K562 (cell line): ENCODE measurements around the gene TRIM65. TPM values are rescaled to one million over a fixed set of nuclear protein-coding genes. Genes with fewer than 3 reads are reported as not detected.

Experiments used
- CBX3 ChIP-seq, 2 experiments: IDR thresholded peaks; 1 replicate in 1 of 2; 2 replicates in 1 of 2; pipeline ENCODE4 v1.6.1; 2012; ENCODE audit warnings: inconsistent platforms in 2 of 2, low read length in 2 of 2, borderline replicate concordance in 1 of 2, control low read depth in 1 of 2
- EZH2 ChIP-seq: IDR thresholded peaks from 2 replicates; pipeline ENCODE4 v1.6.1; 2012; ENCODE audit warnings: low read depth, mild to moderate bottlenecking, inconsistent platforms, low read length, borderline replicate concordance
- HES1 ChIP-seq: fragments of 450-650 bp; IDR thresholded peaks from 2 replicates; pipeline ENCODE4 v1.6.1; 2016; ENCODE audit warnings: low read depth, mild to moderate bottlenecking, moderate library complexity
- IFI16 ChIP-seq: fragments of 250-450 bp; sonication (Bioruptor Pico); IDR thresholded peaks from 2 replicates; pipeline ENCODE4 v2.1.2; 2022; ENCODE audit warnings: mild to moderate bottlenecking, inconsistent platforms
- KHSRP ChIP-seq: fragments of 450-650 bp; IDR thresholded peaks from 2 replicates; pipeline ENCODE4 v1.6.1; 2017
- KLF6 ChIP-seq: fragments of 250-450 bp; sonication (Bioruptor Pico); IDR thresholded peaks from 2 replicates; pipeline ENCODE4 v1.4.0; 2020; ENCODE audit warnings: mild to moderate bottlenecking, moderate library complexity, borderline replicate concordance
- MEF2A ChIP-seq: IDR thresholded peaks from 2 replicates; pipeline ENCODE4 v1.6.1; 2011; ENCODE audit warnings: low read depth, mild to moderate bottlenecking, low read length, moderate library complexity; ENCODE audit not compliant: control insufficient read depth
- NEUROD1 ChIP-seq: fragments of 150-350 bp; IDR thresholded peaks from 2 replicates; pipeline ENCODE4 v1.6.1; 2014; ENCODE audit warnings: borderline replicate concordance, low read length, low read depth; ENCODE audit not compliant: partially characterized antibody
- POLR2AphosphoS2 ChIP-seq: IDR thresholded peaks from 2 replicates; pipeline ENCODE4 v1.6.1; 2012; ENCODE audit warnings: low read length, improper control_type of control experiment
- POLR2AphosphoS5 ChIP-seq: IDR thresholded peaks from 2 replicates; pipeline ENCODE4 v1.6.1; 2011; ENCODE audit warnings: mild to moderate bottlenecking, low read depth, low read length, moderate library complexity; ENCODE audit not compliant: control insufficient read depth, insufficient read depth
- TCF3 ChIP-seq: sonication (generic); formaldehyde crosslinking; IDR thresholded peaks from 2 replicates; pipeline ENCODE4 v1.4.0; 2020; ENCODE audit warnings: mild to moderate bottlenecking, missing genetic modification reagents
- ZNF175 ChIP-seq: fragments of 200-800 bp; sonication (Bioruptor generic); IDR thresholded peaks from 2 replicates; pipeline ENCODE4 v1.6.1; 2016; ENCODE audit warnings: low read depth, mild to moderate bottlenecking, missing genetic modification characterization, missing compliant biosample characterization
- ZNF224 ChIP-seq: sonication (generic); formaldehyde crosslinking; IDR thresholded peaks from 2 replicates; pipeline ENCODE4 v1.8.0; 2022; ENCODE audit warnings: mild to moderate bottlenecking, missing genetic modification reagents
- ZNF436 ChIP-seq: fragments of 250-450, 450-650 bp; sonication (Bioruptor Pico); formaldehyde crosslinking; IDR thresholded peaks from 2 replicates; pipeline ENCODE4 v1.7.0; 2020; ENCODE audit warnings: mild to moderate bottlenecking
- polyA plus RNA-seq, 8 experiments: library from polyadenylated mRNA; depleted of rRNA in 4 of 8; stranded (reverse) in 5 of 8; unstranded in 3 of 8; fragments of >200 nt; fragmentation: Nextera tagmentation in 2 of 8; fragmentation: Illumina TruSeq in 1 of 8; extraction: Ambion mirVana in 2 of 8; extraction: Trizol in 1 of 8; gene quantifications; 2 replicates each; pipeline versions ENCODE4 v1.2.1 to v1.2.3, GENCODE V29; 2011 to 2014; ENCODE audit warnings: inconsistent platforms in 1 of 8, missing spikeins in 1 of 8
- total RNA-seq, 7 experiments: library from RNA; depleted of rRNA in 6 of 7; stranded (reverse); fragments of >200 nt in 6 of 7; fragmentation: Illumina TruSeq in 2 of 7; extraction: Trizol in 2 of 7; gene quantifications; 2 replicates each; pipeline versions ENCODE4 v1.2.1 to v1.2.3, GENCODE V29; 2011 to 2021; ENCODE audit warnings: low replicate concordance in 1 of 7
- TF ChIP-seq, protein P1 (sequence below): sonication (generic); formaldehyde crosslinking; IDR thresholded peaks from 2 replicates; pipeline ENCODE4 v1.5.0; 2020; ENCODE audit warnings: missing genetic modification reagents
- TF ChIP-seq, protein P2 (sequence below), 3 experiments: fragments of 200-800 bp in 1 of 3; fragments of 250-450 bp in 1 of 3; fragments of 450-650 bp in 1 of 3; sonication (Bioruptor Pico) in 1 of 3; sonication (Bioruptor generic) in 1 of 3; formaldehyde crosslinking in 1 of 3; IDR thresholded peaks; 2 replicates each; pipeline versions ENCODE4 v1.6.1 to v1.8.0; 2016 to 2022; ENCODE audit warnings: mild to moderate bottlenecking in 2 of 3, missing genetic modification characterization in 2 of 3, missing compliant biosample characterization in 1 of 3, moderate library complexity in 1 of 3
- TF ChIP-seq, protein P3 (sequence below): fragments of 450-650 bp; formaldehyde crosslinking; IDR thresholded peaks from 2 replicates; pipeline ENCODE4 v1.4.0; 2020; ENCODE audit warnings: mild to moderate bottlenecking, moderate library complexity
- TF ChIP-seq, protein P4 (sequence below): fragments of 250-450 bp; sonication (Bioruptor Pico); IDR thresholded peaks from 2 replicates; pipeline ENCODE4 v1.5.0; 2021

Gene TRIM65
- total and polyA plus RNA-seq, 9 of the 15 experiments (the other 6 are each of a cell fraction or from before 2014, with no cell fraction given), result 2.8 to 45.7 (median 22.9) TPM

- peak; percentile 43; the same call in 1 of the 2 replicates for TF ChIP-seq POLR2AphosphoS5
- TF ChIP-seq MEF2A, result no peak
- no peak for TF ChIP-seq POLR2AphosphoS2
- TF ChIP-seq HES1, result no peak
- TF ChIP-seq ZNF436 (CRISPR knock-in tag), result no peak
- TF ChIP-seq ZNF224 (CRISPR knock-in tag), result no peak
- no peak for TF ChIP-seq KLF6 (CRISPR knock-in tag)
- no peak for TF ChIP-seq IFI16 (CRISPR knock-in tag)
- TF ChIP-seq, protein P1, sequence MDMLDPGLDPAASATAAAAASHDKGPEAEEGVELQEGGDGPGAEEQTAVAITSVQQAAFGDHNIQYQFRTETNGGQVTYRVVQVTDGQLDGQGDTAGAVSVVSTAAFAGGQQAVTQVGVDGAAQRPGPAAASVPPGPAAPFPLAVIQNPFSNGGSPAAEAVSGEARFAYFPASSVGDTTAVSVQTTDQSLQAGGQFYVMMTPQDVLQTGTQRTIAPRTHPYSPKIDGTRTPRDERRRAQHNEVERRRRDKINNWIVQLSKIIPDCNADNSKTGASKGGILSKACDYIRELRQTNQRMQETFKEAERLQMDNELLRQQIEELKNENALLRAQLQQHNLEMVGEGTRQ (CRISPR knock-in tag), result no peak
- no peak for TF ChIP-seq ZNF175 (CRISPR knock-in tag)
- no peak for TF ChIP-seq KHSRP
- TF ChIP-seq, protein P2, sequence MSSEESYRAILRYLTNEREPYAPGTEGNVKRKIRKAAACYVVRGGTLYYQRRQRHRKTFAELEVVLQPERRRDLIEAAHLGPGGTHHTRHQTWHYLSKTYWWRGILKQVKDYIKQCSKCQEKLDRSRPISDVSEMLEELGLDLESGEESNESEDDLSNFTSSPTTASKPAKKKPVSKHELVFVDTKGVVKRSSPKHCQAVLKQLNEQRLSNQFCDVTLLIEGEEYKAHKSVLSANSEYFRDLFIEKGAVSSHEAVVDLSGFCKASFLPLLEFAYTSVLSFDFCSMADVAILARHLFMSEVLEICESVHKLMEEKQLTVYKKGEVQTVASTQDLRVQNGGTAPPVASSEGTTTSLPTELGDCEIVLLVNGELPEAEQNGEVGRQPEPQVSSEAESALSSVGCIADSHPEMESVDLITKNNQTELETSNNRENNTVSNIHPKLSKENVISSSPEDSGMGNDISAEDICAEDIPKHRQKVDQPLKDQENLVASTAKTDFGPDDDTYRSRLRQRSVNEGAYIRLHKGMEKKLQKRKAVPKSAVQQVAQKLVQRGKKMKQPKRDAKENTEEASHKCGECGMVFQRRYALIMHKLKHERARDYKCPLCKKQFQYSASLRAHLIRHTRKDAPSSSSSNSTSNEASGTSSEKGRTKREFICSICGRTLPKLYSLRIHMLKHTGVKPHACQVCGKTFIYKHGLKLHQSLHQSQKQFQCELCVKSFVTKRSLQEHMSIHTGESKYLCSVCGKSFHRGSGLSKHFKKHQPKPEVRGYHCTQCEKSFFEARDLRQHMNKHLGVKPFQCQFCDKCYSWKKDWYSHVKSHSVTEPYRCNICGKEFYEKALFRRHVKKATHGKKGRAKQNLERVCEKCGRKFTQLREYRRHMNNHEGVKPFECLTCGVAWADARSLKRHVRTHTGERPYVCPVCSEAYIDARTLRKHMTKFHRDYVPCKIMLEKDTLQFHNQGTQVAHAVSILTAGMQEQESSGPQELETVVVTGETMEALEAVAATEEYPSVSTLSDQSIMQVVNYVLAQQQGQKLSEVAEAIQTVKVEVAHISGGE (CRISPR knock-in tag; IDR thresholded peaks at IDR 0.05), result peak in 1 of 3 experiments; percentile 35; a peak in 1 of 6 replicates
- TF ChIP-seq, protein P3, sequence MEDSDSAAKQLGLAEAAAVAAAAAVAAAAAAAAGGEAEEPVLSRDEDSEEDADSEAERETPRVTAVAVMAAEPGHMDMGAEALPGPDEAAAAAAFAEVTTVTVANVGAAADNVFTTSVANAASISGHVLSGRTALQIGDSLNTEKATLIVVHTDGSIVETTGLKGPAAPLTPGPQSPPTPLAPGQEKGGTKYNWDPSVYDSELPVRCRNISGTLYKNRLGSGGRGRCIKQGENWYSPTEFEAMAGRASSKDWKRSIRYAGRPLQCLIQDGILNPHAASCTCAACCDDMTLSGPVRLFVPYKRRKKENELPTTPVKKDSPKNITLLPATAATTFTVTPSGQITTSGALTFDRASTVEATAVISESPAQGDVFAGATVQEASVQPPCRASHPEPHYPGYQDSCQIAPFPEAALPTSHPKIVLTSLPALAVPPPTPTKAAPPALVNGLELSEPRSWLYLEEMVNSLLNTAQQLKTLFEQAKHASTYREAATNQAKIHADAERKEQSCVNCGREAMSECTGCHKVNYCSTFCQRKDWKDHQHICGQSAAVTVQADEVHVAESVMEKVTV (CRISPR knock-in tag), result peak; percentile 29; the same call in 1 of the 2 replicates
- no peak; the same call in 1 of the 2 replicates for TF ChIP-seq TCF3
- TF ChIP-seq, protein P4, sequence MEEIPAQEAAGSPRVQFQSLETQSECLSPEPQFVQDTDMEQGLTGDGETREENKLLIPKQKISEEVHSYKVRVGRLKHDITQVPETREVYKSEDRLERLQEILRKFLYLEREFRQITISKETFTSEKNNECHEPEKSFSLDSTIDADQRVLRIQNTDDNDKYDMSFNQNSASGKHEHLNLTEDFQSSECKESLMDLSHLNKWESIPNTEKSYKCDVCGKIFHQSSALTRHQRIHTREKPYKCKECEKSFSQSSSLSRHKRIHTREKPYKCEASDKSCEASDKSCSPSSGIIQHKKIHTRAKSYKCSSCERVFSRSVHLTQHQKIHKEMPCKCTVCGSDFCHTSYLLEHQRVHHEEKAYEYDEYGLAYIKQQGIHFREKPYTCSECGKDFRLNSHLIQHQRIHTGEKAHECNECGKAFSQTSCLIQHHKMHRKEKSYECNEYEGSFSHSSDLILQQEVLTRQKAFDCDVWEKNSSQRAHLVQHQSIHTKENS, result no peak
- no peak for TF ChIP-seq EZH2
- no peak for TF ChIP-seq CBX3 (IDR thresholded peaks at IDR 0.05; ENCODE audit: borderline replicate concordance in 1 of 2, low read length in 2 of 2)
- TF ChIP-seq NEUROD1, result no peak
Observed at GRCh38 chr17:75896415-75897159, at the start of gene TRIM65 (continued).
